CD8-positive, alpha-beta memory T cell (primary cell): ENCODE results near the gene CPSF4L. TPM values are rescaled to one million over a fixed set of nuclear protein-coding genes. Genes with fewer than 3 reads are reported as not detected.

Experiments
- CTCF ChIA-PET: fragments of 350-600 bp; sonication (Branson Sonifier 250); formaldehyde crosslinking; loops from one replicate; lab custom pipeline; 2021; ENCODE audit warnings: antibody characterized with exemption; lab: Charles Lee
- POLR2A ChIA-PET: fragments of 350-600 bp; sonication (Branson Sonifier 250); formaldehyde crosslinking; loops from one replicate; lab custom pipeline; 2021; ENCODE audit warnings: antibody characterized with exemption; lab: Charles Lee
- DNase-seq, 5 donors: peaks; one replicate each; pipeline versions ENCODE4 v3.0.0 to v3.0.0-alpha.2; 2020 to 2022; ENCODE audit warnings: mixed read lengths in 1 of 5
- H3K27ac ChIP-seq: one replicate; pipeline ENCODE4 v1.7.0; 2013; ENCODE audit warnings: low read depth, mild to moderate bottlenecking, low read length, moderate library complexity
- H3K27me3 ChIP-seq: 2 replicates; pipeline ENCODE4 v1.7.0; 2013; ENCODE audit warnings: low read length, mild to moderate bottlenecking; ENCODE audit not compliant: insufficient read depth, poor library complexity, severe bottlenecking
- H3K36me3 ChIP-seq: 2 replicates; pipeline ENCODE4 v1.7.0; 2013; ENCODE audit warnings: mild to moderate bottlenecking, low read length, moderate library complexity; ENCODE audit not compliant: insufficient read depth
- H3K4me1 ChIP-seq: 2 replicates; pipeline ENCODE4 v1.7.0; 2013; ENCODE audit warnings: mild to moderate bottlenecking, low read length, moderate library complexity; ENCODE audit not compliant: insufficient read depth
- H3K4me3 ChIP-seq: 2 replicates; pipeline ENCODE4 v1.7.0; 2013; ENCODE audit warnings: mild to moderate bottlenecking, low read length
- H3K9me3 ChIP-seq: 2 replicates; pipeline ENCODE4 v1.7.0; 2013; ENCODE audit warnings: mild to moderate bottlenecking, low read length
- H3K27ac Mint-ChIP-seq, 8 donors: one replicate each; pipeline ENCODE4 v1.8.0; 2020 to 2021; ENCODE audit warnings: mixed read lengths in 8 of 8, mild to moderate bottlenecking in 6 of 8, inconsistent platforms in 3 of 8, moderate library complexity in 3 of 8
- H3K27me3 Mint-ChIP-seq, 2 donors: one replicate each; pipeline ENCODE4 v1.8.0; 2020 to 2021; ENCODE audit warnings: mixed read lengths in 2 of 2, mild to moderate bottlenecking in 1 of 2, moderate library complexity in 1 of 2
- H3K36me3 Mint-ChIP-seq, 3 donors: one replicate each; pipeline ENCODE4 v1.8.0; 2020 to 2021; ENCODE audit warnings: mixed read lengths in 3 of 3, inconsistent platforms in 1 of 3, mild to moderate bottlenecking in 1 of 3
- H3K4me1 Mint-ChIP-seq, 3 donors: one replicate each; pipeline ENCODE4 v1.8.0; 2020 to 2021; ENCODE audit warnings: mixed read lengths in 3 of 3, inconsistent platforms in 1 of 3, mild to moderate bottlenecking in 1 of 3
- H3K4me3 Mint-ChIP-seq, 7 donors: one replicate each; pipeline ENCODE4 v1.8.0; 2020 to 2021; ENCODE audit warnings: mixed read lengths in 7 of 7, mild to moderate bottlenecking in 6 of 7, moderate library complexity in 4 of 7, inconsistent platforms in 2 of 7
- H3K9me3 Mint-ChIP-seq, 5 donors: one replicate each; pipeline ENCODE4 v1.8.0; 2020 to 2022; ENCODE audit warnings: mixed read lengths in 5 of 5, mild to moderate bottlenecking in 3 of 5, moderate library complexity in 2 of 5, inconsistent platforms in 1 of 5
- polyA plus RNA-seq: library from polyadenylated mRNA; unstranded; fragments of 300-500 nt; fragmentation: Illumina TruSeq; gene quantifications from one replicate; pipeline ENCODE4 v1.2.3, GENCODE V29; 2021
- total RNA-seq, 2 experiments: library from RNA; stranded (reverse); gene quantifications; one replicate each; pipeline ENCODE4 v1.2.3, GENCODE V29; 2021

CPSF4L gene
- total and polyA plus RNA-seq, 3 experiments from 2014 or later, result not detected

GRCh38 chr17:73305845-73306836 is 44.5 kb upstream of the CPSF4L start:
- Histone ChIP-seq H3K4me1 (peaks cover 9% of the 10 kb centered on the region), H3K9me3 (no peaks in the 10 kb centered on the region), H3K36me3 (no peaks in the 10 kb centered on the region), H3K27me3 (no peaks in the 10 kb centered on the region), H3K4me3 (no peak overlapping the region), H3K27ac (peak overlapping the region; percentile 39)
- no peak overlapping the region for H3K27ac Mint-ChIP-seq
- H3K9me3 Mint-ChIP-seq, result no peaks in the 10 kb centered on the region
- POLR2A ChIA-PET, result no interaction called here
- peaks cover 1 to 10% of the 10 kb centered on the region in 2 donors for H3K27me3 Mint-ChIP-seq
- no peak overlapping the region for H3K4me3 Mint-ChIP-seq
- CTCF ChIA-PET, result interaction anchor here (1.2 kb wide), 1 partner anchor 14 kb away, joined by 3 read pairs; no protein-coding TSS in a partner anchor
- H3K4me1 Mint-ChIP-seq, result peaks cover 8 to 13% (median 11%) of the 10 kb centered on the region in 3 donors
- DNase-seq, result no peak
- no peaks in the 10 kb centered on the region for H3K36me3 Mint-ChIP-seq

DNA sequence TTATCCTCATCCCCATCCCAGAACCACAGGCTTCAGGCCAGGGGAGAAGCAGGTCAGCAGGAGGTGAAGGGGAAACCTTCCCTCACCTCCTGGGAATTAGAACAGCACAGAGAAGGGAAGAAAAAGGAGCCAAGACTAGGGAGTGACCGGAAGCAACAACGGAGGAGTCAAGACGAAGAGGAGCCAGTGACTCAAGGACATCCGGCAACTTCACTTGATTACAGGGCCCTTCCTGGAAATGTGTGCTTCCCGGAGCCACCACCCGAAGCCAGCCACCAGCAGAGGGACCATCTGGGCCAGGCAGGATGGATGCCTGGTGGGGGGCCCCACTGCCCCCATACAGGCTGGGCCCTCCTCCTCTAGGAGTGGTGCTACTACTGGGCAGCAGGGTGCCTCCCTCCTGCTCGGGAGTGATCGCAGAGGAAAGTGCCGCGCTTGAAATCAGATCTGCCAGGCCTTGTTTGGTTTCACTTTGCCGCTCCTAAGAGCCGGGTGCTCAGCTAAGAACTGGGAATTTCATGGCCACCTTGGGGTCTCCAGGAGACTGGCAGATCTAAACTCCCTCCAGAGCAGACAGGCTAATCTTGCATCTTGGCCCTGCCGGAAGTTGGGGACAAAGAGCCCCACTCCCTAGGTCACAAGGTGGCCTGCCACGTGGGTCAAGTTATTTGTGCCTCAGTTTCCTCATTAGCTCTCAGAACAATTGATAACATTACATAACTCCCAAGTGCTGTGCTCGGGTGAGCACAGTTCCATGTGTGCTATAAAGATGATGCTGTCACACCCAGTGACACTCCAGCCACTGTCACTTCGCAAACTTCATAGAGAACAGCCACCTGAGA is 43.5 kb upstream of the CPSF4L start:
- no peak overlapping the region for H3K4me3 ChIP-seq
- no peak for DNase-seq
- no peaks in the 10 kb centered on the region for H3K9me3 Mint-ChIP-seq

DNA sequence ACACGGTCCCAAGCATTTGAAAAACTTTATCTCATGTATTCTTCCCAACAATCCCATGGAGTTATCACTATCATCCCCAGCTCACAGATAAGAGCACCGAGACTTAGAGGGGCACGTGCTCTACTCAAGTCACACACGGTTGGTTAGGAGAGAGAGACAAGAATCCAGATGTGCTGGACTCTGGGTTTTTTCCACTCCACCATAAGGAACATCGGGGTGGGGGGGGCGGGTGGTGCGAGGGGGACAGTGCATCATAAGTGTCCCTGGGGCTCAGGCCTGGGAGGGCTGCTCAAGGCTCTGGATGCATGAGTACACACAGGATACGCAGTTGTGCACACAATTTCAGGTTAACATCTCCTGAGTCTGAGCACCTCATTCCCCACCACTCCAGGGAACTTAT is 42.8 kb upstream of the CPSF4L start:
- no peaks in the 10 kb centered on the region for H3K27me3 ChIP-seq
- H3K4me3 ChIP-seq, result no peak overlapping the region
- Mint-ChIP-seq H3K27ac (peak overlapping the region in 1 of 8 donors; percentile 18), H3K36me3 (no peaks in the 10 kb centered on the region), H3K9me3 (no peaks in the 10 kb centered on the region), H3K4me1 (peaks cover 0 to 2% (median 2%) of the 10 kb centered on the region in 3 donors), H3K4me3 (peak overlapping the region in 1 of 7 donors; percentile 54), H3K27me3 (peaks cover 1 to 10% of the 10 kb centered on the region in 2 donors)
- ChIA-PET CTCF (no interaction called here), POLR2A (no interaction called here)
- no peaks in the 10 kb centered on the region for H3K36me3 ChIP-seq
- peak overlapping the region; percentile 39 for H3K27ac ChIP-seq
- H3K4me1 ChIP-seq, result no peaks in the 10 kb centered on the region
- no peaks in the 10 kb centered on the region for H3K9me3 ChIP-seq
- no peak for DNase-seq

More for the DNA sequence above, 43.5 kb upstream of the CPSF4L start:
- no peaks in the 10 kb centered on the region for H3K27me3 ChIP-seq
- H3K27ac Mint-ChIP-seq, result peak overlapping the region in 1 of 8 donors; percentile 29
- peak overlapping the region in 1 of 7 donors; percentile 13 for H3K4me3 Mint-ChIP-seq
- H3K36me3 Mint-ChIP-seq, result no peaks in the 10 kb centered on the region
- peak overlapping the region; percentile 39 for H3K27ac ChIP-seq
- H3K36me3 ChIP-seq, result no peaks in the 10 kb centered on the region
- H3K9me3 ChIP-seq, result no peaks in the 10 kb centered on the region
- peaks cover 5 to 10% (median 8%) of the 10 kb centered on the region in 3 donors for H3K4me1 Mint-ChIP-seq
- H3K27me3 Mint-ChIP-seq, result peaks cover 1 to 10% of the 10 kb centered on the region in 2 donors
- ChIA-PET CTCF (no interaction called here), POLR2A (no interaction called here)
- peaks cover 6% of the 10 kb centered on the region for H3K4me1 ChIP-seq

DNA sequence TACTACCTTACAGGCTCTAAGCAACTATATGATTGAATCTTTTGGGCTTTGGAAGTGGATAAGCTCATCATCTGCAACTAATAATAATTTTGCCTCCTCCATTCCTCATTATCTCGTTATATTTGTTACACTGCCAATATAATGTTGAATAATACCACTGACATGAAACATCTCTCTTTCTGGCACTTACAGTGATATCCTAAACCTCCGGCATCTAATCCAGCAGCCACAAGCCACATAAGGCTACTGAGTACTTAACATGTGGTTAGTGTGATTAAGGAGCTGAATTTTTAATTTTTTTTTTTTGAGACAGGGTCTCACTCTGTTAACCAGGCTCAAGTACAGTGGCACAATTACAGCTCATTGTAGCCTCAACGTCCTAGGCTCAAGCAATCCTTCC is 40.5 kb upstream of the CPSF4L start:
- Mint-ChIP-seq H3K4me3 (no peak overlapping the region), H3K36me3 (no peaks in the 10 kb centered on the region), H3K4me1 (peaks cover 0 to 5% (median 0%) of the 10 kb centered on the region in 3 donors), H3K27me3 (peaks cover 1 to 10% of the 10 kb centered on the region in 2 donors), H3K27ac (no peak overlapping the region), H3K9me3 (no peaks in the 10 kb centered on the region)
- Histone ChIP-seq H3K4me1 (no peaks in the 10 kb centered on the region), H3K27me3 (no peaks in the 10 kb centered on the region), H3K27ac (no peak overlapping the region), H3K9me3 (no peaks in the 10 kb centered on the region), H3K36me3 (no peaks in the 10 kb centered on the region), H3K4me3 (no peak overlapping the region)
- CTCF ChIA-PET, result no interaction called here
- no peak for DNase-seq
- POLR2A ChIA-PET, result interaction anchor here (0.6 kb wide), 1 partner anchor 10 kb away, joined by 3 read pairs; no protein-coding TSS in a partner anchor

GRCh38 chr17:73301369-73301768 is 39.7 kb upstream of the CPSF4L start:
- POLR2A ChIA-PET, result interaction anchor here (0.6 kb wide), 1 partner anchor 11 kb away, joined by 3 read pairs; no protein-coding TSS in a partner anchor
- Histone ChIP-seq H3K27me3 (no peaks in the 10 kb centered on the region), H3K27ac (no peak overlapping the region), H3K36me3 (no peaks in the 10 kb centered on the region), H3K4me3 (no peak overlapping the region), H3K9me3 (no peaks in the 10 kb centered on the region), H3K4me1 (no peaks in the 10 kb centered on the region)
- H3K27me3 Mint-ChIP-seq, result peaks cover 1 to 10% of the 10 kb centered on the region in 2 donors
- CTCF ChIA-PET, result no interaction called here
- H3K4me3 Mint-ChIP-seq, result no peak overlapping the region
- no peaks in the 10 kb centered on the region for H3K9me3 Mint-ChIP-seq
- H3K4me1 Mint-ChIP-seq, result peaks cover 0 to 5% (median 0%) of the 10 kb centered on the region in 3 donors
- no peak overlapping the region for H3K27ac Mint-ChIP-seq
- no peaks in the 10 kb centered on the region for H3K36me3 Mint-ChIP-seq
- DNase-seq, result no peak

- H3K27me3 Mint-ChIP-seq, result peaks cover 3 to 10% of the 10 kb centered on the region in 2 donors
- DNase-seq, result no peak
- H3K9me3 Mint-ChIP-seq, result no peaks in the 10 kb centered on the region
- no peak overlapping the region for H3K27ac ChIP-seq
- H3K9me3 ChIP-seq, result no peaks in the 10 kb centered on the region
- no peak overlapping the region for H3K4me3 ChIP-seq
- H3K4me3 Mint-ChIP-seq, result no peak overlapping the region
- POLR2A ChIA-PET, result no interaction called here
- H3K27ac Mint-ChIP-seq, result no peak overlapping the region
- no peaks in the 10 kb centered on the region for H3K36me3 ChIP-seq
- peaks cover 0 to 5% (median 0%) of the 10 kb centered on the region in 3 donors for H3K4me1 Mint-ChIP-seq
- no peaks in the 10 kb centered on the region for H3K27me3 ChIP-seq
- no peaks in the 10 kb centered on the region for H3K4me1 ChIP-seq
- H3K36me3 Mint-ChIP-seq, result no peaks in the 10 kb centered on the region
- CTCF ChIA-PET, result no interaction called here
These were observed 38.7 kb upstream of the CPSF4L start for GRCh38 chr17:73300392-73300791.

DNA sequence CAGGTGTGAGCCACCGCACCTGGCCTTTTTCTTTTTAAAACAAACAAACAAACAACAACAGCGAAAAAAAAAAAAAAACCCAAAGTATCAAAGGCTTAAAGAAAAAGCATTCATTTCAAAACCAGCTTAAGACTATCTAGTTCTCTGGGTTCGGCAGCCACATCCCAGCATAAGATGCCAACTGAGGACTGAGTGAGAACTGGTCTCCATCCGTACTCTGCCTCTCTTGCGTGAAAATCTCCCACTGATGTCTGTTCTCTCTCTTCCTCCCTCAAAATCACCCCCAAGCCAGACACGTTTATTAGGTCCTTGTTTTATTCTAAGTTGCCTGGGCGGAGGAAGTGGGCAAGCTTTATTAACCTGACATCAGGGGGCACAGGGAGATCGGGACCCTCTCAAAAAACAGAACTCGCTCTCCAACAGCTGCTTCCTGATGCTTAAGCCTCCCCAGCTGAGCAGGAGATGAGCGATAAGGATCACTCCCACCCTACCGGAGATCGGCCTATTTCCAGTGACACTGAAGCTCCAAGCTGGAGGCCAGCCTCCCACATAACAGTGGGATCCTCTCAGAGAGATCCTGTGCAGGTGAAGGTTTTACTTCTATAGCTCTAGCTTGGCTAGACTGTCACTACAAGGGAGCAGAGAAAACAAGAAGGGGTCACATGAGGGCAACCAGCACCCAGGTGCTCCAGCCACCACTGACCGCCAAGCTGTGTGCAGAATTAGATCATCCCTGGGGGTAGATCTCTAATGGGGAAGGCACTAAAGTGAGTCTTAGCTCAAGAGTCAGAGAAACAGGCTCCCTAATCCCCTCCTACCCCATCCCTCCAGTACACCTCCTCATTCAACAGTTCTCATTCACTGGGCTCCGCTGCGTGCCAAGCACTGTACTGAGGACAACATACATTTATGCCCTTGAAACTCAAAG is 36.5 kb upstream of the CPSF4L start:
- no peaks in the 10 kb centered on the region for H3K27me3 ChIP-seq
- H3K4me3 ChIP-seq, result no peak overlapping the region
- CTCF ChIA-PET, result interaction anchor here (2.3 kb wide), 1 partner anchor 13 kb away, joined by 9 read pairs; the partner anchor contains the start of gene CDC42EP4
- H3K4me3 Mint-ChIP-seq, result no peak overlapping the region
- H3K9me3 Mint-ChIP-seq, result no peaks in the 10 kb centered on the region
- no peak for DNase-seq
- no peaks in the 10 kb centered on the region for H3K9me3 ChIP-seq
- H3K4me1 Mint-ChIP-seq, result peaks cover 0 to 5% (median 0%) of the 10 kb centered on the region in 3 donors
- no peaks in the 10 kb centered on the region for H3K36me3 ChIP-seq
- H3K27ac ChIP-seq, result no peak overlapping the region
- peak overlapping the region in 1 of 8 donors; percentile 43 for H3K27ac Mint-ChIP-seq
- POLR2A ChIA-PET, result no interaction called here
- H3K36me3 Mint-ChIP-seq, result no peaks in the 10 kb centered on the region
- H3K4me1 ChIP-seq, result no peaks in the 10 kb centered on the region
- peaks cover 0 to 2% of the 10 kb centered on the region in 2 donors for H3K27me3 Mint-ChIP-seq
